Forelimb muscle (tissue), 1 donor: ENCODE data around the gene TRIM67. TPM values are rescaled to one million over a fixed set of nuclear protein-coding genes. Genes with fewer than 3 reads are reported as not detected.
A peak's percentile ranks its signal among the peaks of the same experiment; 100 is the strongest.

Source experiments
- DNase-seq: peaks from one replicate; pipeline ENCODE4 v3.0.0-alpha.2; 2013; ENCODE audit warnings: low read depth
- polyA plus RNA-seq: library from polyadenylated mRNA; unstranded; fragments of 120-200 nt; gene quantifications from one replicate; pipeline ENCODE4 v1.2.1, GENCODE V29; 2013; ENCODE audit not compliant: insufficient read length

TRIM67 gene
- polyA plus RNA-seq, 1 donor = 0.08 TPM

DNA sequence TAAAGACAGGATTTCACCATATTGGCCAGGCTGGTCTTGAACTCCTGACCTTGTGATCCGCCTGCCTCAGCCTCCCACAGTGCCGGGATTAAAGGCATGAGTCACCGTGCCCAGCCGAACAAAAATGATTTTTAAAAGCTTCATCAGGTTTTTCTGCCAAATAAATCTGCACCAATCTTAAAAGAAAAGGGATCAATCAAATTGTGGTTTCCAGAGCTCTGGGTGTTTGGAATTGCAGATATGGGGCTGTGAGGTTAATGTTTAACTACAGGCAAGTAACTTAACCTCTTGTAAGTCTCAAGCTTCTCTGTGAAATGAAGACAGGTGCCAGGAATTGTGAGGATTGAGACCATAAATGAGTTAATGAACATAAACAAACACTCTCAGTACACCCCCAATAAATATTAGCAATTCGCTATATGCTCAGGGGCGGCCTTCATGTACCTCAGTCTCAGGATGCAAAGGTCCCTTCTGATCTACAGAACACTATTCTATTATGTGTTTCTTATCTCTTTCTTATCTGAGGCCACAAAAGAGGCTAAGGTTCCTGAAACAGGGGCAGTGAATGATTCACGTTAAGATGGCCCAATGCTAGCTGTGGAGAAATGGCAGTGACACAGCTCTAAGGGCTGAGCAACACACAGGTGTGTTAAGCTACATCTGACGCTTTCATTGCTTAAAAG is 72.0 kb downstream of the TRIM67 start:
- no peak for DNase-seq

DNA sequence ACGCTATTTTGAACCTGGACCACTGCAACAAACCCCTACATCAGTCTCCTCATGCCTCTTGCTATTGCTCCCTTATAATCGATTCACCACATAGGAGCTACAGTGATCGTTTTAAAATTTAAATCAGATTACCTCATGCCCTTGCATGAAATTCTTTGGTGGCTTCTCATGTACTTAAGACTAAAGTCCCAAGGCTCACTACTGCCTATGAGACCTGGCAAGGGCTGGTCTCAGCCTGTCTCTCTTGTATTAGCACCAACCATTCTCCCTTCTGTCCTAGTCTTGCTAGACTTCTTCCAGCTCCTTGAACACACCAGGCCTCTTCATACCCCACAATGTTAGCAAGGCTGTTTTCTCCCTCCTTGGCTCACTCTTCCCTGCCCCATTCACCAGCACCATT is 72.6 kb downstream of the TRIM67 start:
- DNase-seq = no peak

DNA sequence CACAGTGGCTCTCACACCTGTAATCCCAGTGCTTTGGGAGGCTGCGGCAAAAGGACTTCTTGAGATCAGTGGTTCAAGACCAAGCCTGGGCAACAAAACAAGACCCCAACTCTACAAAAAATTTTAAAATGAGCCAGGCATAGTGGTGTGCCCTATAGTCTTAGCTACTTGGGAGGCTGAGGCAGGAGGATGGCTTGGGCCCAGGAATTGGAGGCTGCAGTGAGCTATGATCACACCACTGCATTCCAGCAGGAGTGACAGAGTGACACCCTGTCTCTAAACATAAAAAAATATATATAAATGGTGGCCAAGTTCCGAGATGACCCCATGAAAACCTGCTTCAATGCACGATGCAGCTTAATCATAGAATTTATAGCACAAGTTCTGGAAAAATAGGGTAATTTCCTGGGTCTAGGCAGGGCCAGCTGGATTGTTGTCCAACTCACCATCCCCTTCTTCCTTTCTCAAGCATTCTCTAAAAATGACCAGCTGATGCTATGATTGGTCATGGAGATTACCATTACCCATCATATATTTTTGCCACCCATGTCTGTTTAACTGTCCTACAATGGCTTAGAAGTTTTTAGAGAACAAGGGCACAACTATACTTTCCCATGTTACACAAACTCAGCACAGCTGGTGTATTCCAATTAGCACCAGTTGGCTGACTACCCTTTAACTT is 73.8 kb downstream of the TRIM67 start:
- DNase-seq = no peak

DNA sequence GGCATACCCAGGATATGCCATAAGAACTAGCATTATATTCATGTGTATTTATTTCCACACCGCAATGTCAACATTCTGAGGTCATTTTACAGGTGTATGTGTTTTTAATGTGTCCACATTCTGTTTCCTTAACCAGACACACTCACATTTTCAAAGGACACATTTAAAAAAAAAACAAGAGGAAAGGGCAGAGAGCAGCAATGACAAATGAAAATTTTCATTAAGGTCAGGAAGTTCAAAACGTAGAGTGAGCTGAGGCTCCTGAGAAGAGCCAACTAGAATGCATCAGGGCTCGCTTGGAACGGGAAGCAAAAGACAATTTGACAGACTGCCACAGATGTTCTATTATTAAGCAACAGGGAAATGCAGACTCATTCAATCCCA is 74.3 kb downstream of the TRIM67 start:
- DNase-seq = peak; percentile 55

DNA sequence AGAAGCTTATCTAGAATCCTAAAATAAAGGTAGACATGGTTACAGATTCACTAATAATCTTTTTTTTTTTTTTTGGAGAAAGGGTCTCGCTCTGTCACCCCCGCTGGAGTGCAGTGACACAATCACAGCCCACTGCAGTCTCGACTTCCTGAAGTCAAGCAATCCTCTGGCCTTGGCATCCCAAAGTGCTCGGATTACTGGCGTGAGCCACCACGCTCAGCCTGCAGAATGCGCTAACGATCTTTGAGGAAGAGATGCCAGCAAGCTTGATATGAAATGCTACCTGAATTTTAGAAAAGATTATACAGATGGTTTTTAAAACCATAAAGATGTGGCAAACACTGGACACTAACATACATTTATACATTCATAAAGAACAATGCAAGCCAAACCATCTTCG is 75.1 kb downstream of the TRIM67 start:
- DNase-seq = no peak

DNA sequence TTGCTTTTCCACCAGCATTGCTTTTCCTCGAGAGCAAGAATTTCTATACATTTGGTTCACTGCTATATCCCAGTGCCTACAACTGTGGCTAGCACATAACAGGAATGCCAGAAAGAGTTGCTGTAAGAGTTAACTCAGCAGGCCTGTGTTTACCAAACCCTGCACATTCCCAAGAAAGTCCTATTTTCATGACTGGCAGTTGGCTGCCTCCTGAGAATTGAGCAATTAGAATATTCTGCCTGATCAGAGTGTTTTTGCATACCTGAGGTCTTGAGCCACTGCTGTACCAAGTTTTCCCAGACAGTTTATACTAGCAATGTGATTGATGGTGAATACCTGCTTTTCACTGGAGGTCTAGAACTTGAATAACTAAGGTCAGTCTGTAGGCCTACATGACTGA is 76.4 kb downstream of the TRIM67 start:
- no peak for DNase-seq

DNA sequence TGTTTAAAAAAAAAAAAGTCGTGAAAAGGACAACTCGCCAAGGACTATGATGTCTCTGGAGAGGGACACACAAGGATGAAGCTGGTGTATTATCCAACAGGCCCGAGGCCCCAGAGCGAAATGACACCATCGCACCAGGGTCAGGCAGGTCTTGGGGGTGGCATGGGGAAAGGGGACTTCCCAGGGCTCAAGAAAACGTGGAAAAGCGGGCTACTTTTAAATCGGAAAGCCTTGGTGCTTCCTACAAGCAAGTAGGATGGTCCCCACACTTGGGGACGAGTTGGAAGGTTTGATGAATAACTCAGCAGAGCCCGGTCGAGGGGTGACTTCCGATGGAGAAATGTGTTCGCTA is 78.6 kb downstream of the TRIM67 start:
- DNase-seq = no peak

DNA sequence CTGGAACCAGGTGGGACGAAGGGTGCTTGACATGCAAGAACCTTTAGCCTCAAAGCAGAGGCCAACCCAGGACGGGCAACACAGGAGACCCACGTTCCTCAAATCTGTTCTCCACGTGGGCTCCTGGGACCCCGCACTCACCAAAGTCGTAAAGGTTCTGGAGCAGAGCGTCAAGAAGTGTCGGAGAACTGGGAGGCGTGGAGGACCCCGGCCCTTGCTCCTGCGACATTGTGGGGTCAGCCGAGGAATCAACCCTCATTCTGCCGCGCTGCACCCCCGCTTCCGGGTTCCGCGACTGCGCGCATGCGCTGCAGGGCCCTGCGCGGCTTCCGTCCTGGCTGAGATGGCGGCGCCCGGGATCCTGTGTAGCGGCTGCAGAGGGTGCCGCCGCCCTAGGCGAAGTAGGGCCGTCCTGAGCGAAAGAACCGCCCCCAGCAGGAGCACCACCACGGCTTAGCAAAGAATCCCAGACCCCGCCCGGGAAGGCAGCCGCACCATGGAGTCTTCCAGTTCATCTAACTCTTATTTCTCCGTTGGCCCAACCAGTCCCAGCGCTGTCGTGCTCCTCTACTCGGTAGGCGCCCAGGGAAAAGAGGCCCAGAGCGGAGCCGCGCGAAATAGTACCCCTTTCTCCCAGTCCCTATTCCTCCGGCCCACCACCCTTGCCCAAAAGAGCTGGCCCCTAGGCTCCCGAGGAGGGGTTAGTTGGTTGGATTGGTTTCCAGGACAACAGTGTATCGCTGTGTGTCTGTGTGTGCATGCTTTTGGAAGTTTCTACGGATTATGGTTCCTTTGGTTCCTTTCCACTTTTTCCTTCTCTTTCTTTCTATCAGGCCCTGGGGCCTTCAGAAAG is 79.3 kb downstream of the TRIM67 start, which contains the start of gene GNPAT:
Gene GNPAT (plus strand): TSS at position 330 of the 853 bp plus-strand sequence. CDS start 167 bp downstream, at position 497.
- DNase-seq = peak; percentile 62

DNA sequence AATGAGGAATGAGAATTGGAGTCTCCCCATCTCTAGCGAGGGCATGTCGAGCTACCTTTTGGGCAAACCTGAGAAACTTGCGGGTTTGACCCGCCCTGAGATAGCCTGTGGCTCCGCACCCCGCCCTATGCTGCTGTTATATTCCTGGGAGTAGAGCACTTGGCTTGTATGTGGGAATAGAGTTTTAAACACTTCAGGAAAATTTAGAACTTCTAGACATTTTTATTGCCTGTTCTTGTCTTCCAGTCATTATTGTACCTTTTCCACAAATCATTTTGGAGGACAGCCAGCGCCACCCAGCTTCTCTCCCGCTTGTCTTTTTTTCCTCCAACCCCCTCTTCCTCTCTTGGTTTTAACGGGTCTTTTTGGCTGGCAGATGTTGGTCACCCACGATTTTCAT is 79.9 kb downstream of the TRIM67 start:
- no peak for DNase-seq

DNA sequence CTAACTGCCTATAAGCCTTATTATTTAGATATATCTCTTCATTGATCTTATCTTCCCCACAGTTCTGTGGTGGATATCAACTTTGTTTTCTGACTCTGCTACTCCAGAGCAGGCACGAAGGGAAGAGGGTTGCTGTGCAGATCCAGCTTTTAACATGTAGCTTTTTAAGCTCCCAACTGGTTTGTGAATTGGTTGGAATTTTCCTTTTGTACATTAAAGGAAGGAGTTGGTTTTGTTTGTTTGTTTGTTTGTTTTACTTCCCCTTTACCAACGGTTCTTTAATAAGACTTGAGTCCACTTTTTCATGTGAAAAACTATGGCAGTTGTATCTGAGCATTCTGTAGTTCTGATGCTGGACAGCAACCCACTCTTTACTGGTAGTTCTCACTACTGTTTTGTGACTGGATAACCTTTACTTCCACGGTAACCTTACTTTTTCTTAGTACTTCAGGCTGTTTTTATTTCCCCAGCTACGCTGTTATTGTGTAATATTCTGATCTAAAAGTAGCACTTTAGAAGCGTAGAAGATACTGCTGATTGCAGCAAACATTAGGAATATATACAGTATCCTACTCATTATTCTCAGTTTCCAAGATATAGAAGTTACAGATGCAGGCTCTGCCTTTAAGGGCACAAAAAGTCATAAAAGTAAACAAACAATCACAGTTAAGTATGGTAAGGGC is 80.8 kb downstream of the TRIM67 start:
- no peak for DNase-seq

DNA sequence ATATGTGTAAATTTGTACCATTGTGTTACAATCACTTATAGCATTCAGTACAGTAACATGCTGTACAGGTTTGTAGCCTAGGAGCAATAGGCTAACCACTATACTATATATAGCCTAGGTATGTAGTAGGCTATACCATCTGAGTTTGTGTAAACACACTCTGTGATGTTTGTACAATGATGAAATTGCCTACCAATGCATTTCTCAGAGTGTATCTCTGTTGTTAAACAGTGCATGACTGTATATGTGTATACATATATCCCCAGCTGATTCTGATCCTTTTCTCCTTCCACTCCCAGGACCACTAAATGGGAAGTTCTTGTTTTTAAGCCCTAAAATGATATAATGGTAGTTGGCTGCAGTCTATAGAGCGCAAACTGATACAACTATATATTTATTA is 86.9 kb downstream of the TRIM67 start:
- DNase-seq = no peak

DNA sequence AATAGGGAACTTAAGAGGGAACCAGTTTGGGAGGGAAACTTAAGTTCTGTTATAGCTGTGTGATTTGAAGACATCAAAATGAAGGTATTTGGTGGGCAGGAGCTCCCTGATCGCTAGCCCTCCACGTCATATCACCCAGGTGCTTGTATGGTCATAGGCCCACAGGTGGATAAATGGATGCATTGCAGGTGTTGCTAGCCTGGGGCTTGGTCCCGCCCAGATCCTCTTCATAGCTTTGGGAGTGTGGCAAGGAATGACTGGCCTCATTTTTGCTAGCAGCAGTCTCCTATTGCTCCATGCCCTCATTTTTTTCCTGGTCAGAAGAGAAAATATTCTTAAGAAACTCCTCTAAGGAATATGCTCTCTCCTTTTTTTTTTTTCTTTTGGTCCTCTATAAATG is 90.5 kb downstream of the TRIM67 start:
- DNase-seq = no peak

DNA sequence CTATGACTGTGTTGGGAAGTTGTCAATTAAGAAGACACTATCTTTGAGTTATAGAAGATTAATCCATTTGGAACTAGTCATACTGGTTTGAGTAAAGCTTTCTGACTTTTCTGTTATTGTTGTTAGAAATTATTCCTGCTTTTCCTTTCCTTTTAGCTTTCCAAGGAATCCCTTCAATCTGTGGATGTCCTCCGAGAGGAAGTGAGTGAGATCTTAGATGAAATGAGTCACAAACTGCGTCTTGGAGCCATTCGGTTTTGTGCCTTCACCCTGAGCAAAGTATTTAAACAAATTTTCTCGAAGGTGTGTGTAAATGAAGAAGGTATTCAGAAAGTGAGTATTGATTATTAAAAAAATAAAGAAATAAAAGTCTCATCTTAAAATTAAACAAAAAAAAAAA is 98.5 kb downstream of the TRIM67 start:
- DNase-seq = no peak

DNA sequence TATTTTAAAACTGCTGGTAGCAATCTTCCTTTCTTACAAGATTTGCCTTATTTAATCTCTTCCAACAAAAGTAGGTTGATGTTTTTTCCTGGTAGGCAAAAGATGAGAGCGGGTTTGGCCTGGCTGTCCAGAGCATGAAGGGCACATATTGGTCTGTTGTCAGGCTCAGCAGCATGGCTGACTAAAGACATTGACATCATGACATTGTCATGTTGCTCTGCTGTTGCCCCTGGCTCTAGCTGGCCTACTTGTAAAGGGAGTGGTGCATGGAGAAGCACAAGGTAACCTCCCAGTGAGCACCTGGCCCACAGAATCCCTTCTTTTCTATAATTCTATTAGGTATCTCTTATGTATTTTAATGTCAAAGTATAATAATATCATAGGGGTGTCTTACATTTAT is 102.8 kb downstream of the TRIM67 start:
- no peak for DNase-seq

DNA sequence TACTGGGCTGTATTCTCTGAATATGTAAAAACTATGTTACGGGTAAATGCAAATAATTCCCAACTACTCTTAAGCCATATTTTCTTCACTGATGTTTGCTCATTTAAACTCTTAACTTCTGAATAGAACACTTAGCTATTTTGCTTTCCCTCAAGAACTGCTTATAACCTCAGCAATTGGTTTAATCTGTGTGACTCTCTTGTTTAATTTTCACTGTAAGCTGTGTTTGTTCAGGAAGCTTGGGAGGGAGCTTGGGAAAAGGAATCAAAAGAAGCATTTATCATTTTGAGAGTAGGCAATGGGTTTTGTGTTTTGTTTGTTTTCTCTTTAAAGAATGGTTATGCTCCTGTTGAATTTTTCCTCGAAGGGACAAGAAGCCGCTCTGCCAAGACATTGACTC is 103.5 kb downstream of the TRIM67 start:
- DNase-seq = no peak

DNA sequence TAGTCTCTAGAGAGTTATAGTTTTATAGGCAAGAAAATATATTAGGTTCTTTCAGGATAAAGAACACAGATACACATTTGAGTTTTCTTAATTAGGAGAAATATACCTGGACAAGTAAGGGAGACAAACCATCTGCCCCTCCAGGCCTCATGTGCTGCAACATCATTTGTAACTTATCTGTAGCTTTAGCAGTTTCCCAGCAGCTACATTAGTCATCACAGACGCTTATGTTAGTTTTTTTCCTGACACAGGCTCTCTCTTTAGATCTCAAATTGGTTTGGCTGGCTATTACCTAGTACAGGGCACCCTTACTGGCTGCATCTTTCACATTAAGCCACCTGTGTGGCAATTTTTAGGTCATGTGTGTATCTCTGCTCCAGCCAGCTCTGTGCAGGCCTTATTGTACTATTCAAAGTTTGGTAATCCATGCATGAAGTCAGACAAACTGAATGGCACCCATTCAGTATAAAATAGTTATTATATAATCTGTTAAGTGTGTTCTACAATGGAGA is 105.0 kb downstream of the TRIM67 start:
- DNase-seq = no peak

Other genes starting within 250 kb of the TRIM67 start
- 20.1 TPM for gene TTC13, start 183.2 kb upstream of the TRIM67 start, polyA plus RNA-seq
- gene ARV1, start 183.0 kb upstream of the TRIM67 start, polyA plus RNA-seq = 14.7 TPM
- 7.9 TPM for gene FAM89A, start 121.8 kb upstream of the TRIM67 start, polyA plus RNA-seq
- gene GNPAT, start 79.2 kb downstream of the TRIM67 start, polyA plus RNA-seq = 60.3 TPM
- 6.6 TPM for gene EXOC8, start 175.8 kb downstream of the TRIM67 start, polyA plus RNA-seq
- gene SPRTN, start 176.2 kb downstream of the TRIM67 start, polyA plus RNA-seq = 6.3 TPM